K562 (cell line): ENCODE measurements around the gene ITIH3. TPM values are rescaled to one million over a fixed set of nuclear protein-coding genes. Genes with fewer than 3 reads are reported as not detected.

Experiments used
- ATAC-seq: fragments of 200-7000 bp; cut with Tn5 transposase; 3 replicates; pipeline ENCODE4 v1.9.1; 2020; ENCODE audit warnings: moderate library complexity
- BruUV-seq: library from RNA; stranded (reverse); fragments of 400-500 nt; replicated peaks from 2 replicates; lab custom pipeline; 2021; lab: Mats Ljungman, UMichigan
- CTCF ChIA-PET: fragments of 300-600 bp; formaldehyde crosslinking; extraction: SDS; loops from one replicate; lab custom pipeline; 2021; ENCODE audit warnings: low intra/inter-chr PET ratio; lab: Yijun Ruan, JAX
- POLR2A ChIA-PET: fragments of 300-600, 350-650 bp; sonication (Branson Sonifier 250); formaldehyde crosslinking; extraction: SDS; loops from one replicate; lab custom pipeline; 2021; ENCODE audit warnings: antibody characterized with exemption, inconsistent platforms; lab: Yijun Ruan, JAX
- DNase-seq, 4 experiments: peaks; one replicate each; pipeline versions ENCODE4 v3.0.0 to v3.0.0-alpha.2; 2011 to 2018; ENCODE audit warnings: low spot score in 3 of 4, mixed read lengths in 3 of 4; ENCODE audit errors: extremely low read depth in 1 of 4
- FAIRE-seq: peaks from 2 replicates; lab custom pipeline; 2011; peaks lifted over from hg19 to GRCh38; lab: Jason Lieb, UNC
- H2AFZ ChIP-seq: 2 replicates; pipeline ENCODE4 v1.6.0; 2011; ENCODE audit warnings: low read depth, low read length, control low read depth, inconsistent platforms
- H3K27ac ChIP-seq: fragments of 200-600 bp; 3 replicates; pipeline ENCODE4 v1.8.0; 2011; ENCODE audit warnings: low read depth, mild to moderate bottlenecking, control low read depth, inconsistent platforms, low read length, moderate library complexity, mixed read lengths; ENCODE audit errors: extremely low read depth
- H3K27me3 ChIP-seq, 2 experiments: fragments of 300-600 bp in 1 of 2; 2 replicates in 1 of 2; 3 replicates in 1 of 2; pipeline versions ENCODE4 v1.6.0 to v1.8.0; 2011; ENCODE audit warnings: inconsistent platforms in 2 of 2, low read length in 2 of 2, mild to moderate bottlenecking in 1 of 2, mixed read lengths in 1 of 2, moderate library complexity in 1 of 2; ENCODE audit not compliant: control insufficient read depth in 2 of 2, insufficient read depth in 2 of 2
- H3K36me3 ChIP-seq: fragments of 300-600 bp; 3 replicates; pipeline ENCODE4 v1.8.0; 2011; ENCODE audit warnings: mild to moderate bottlenecking, low read length, inconsistent platforms; ENCODE audit not compliant: control insufficient read depth, insufficient read depth
- H3K4me1 ChIP-seq, 2 experiments: fragments of 200-600 bp in 1 of 2; replicated peaks in 1 of 2; 2 replicates in 1 of 2; 3 replicates in 1 of 2; pipeline versions ENCODE4 v1.5.1 to v1.8.0; 2011; ENCODE audit warnings: inconsistent platforms in 2 of 2, low read length in 2 of 2, mild to moderate bottlenecking in 1 of 2, mixed read lengths in 1 of 2, moderate library complexity in 1 of 2; ENCODE audit not compliant: control insufficient read depth in 2 of 2, insufficient read depth in 2 of 2
- H3K4me2 ChIP-seq: 2 replicates; pipeline ENCODE4 v1.6.1; 2011; ENCODE audit warnings: low read length, control low read depth, inconsistent platforms, mixed read lengths; ENCODE audit not compliant: insufficient read depth
- H3K4me3 ChIP-seq: fragments of 200-600 bp; sonication (generic), shearing (Covaris generic); 2 replicates; pipeline ENCODE4 v1.5.1; 2016; ENCODE audit warnings: control low read depth, inconsistent platforms
- H3K79me2 ChIP-seq: fragments of 200-600 bp; 3 replicates; pipeline ENCODE4 v1.8.0; 2011; ENCODE audit warnings: low read length, inconsistent platforms; ENCODE audit not compliant: control insufficient read depth, insufficient read depth
- H3K9ac ChIP-seq, 2 experiments: 2 replicates each; pipeline versions ENCODE4 v1.6.0 to v1.6.1; 2011; ENCODE audit warnings: low read depth in 2 of 2, low read length in 2 of 2, control low read depth in 1 of 2, inconsistent platforms in 1 of 2, mild to moderate bottlenecking in 1 of 2, mixed read lengths in 1 of 2; ENCODE audit not compliant: insufficient read depth in 1 of 2
- H3K9me1 ChIP-seq: one replicate; pipeline ENCODE4 v1.6.0; 2011; ENCODE audit warnings: inconsistent platforms, mild to moderate bottlenecking, low read length, moderate library complexity; ENCODE audit not compliant: control insufficient read depth, insufficient read depth
- H3K9me3 ChIP-seq: replicated peaks from 2 replicates; pipeline ENCODE4 v1.5.1; 2011; ENCODE audit warnings: low read depth, low read length, inconsistent platforms; ENCODE audit not compliant: control insufficient read depth, insufficient read depth
- H4K20me1 ChIP-seq: replicated peaks from 2 replicates; pipeline ENCODE4 v1.6.1; 2011; ENCODE audit warnings: low read length, inconsistent platforms, mixed read lengths; ENCODE audit not compliant: control insufficient read depth, insufficient read depth
- CHD1 ChIP-seq: fragments of 200-600 bp; sonication (generic); IDR thresholded peaks from one replicate; pipeline ENCODE4 v1.6.1; 2012; ENCODE audit warnings: mild to moderate bottlenecking, moderate library complexity, low read length, inconsistent platforms
- CHD7 ChIP-seq: fragments of 200-600 bp; sonication (generic); IDR thresholded peaks from one replicate; pipeline ENCODE4 v1.6.1; 2012; ENCODE audit warnings: mild to moderate bottlenecking, low read depth, low read length, inconsistent platforms
- E2F5 ChIP-seq: sonication (generic); formaldehyde crosslinking; IDR thresholded peaks from 2 replicates; pipeline ENCODE4 v1.8.0; 2022; ENCODE audit warnings: mild to moderate bottlenecking, missing genetic modification reagents
- HMGXB4 ChIP-seq: sonication (generic); formaldehyde crosslinking; IDR thresholded peaks from 2 replicates; pipeline ENCODE4 v1.8.1; 2023; ENCODE audit warnings: mild to moderate bottlenecking, missing genetic modification reagents
- RCOR1 ChIP-seq, 2 experiments: IDR thresholded peaks; 2 replicates each; pipeline ENCODE4 v1.6.1; 2012; ENCODE audit warnings: low read depth in 2 of 2, low read length in 2 of 2, borderline replicate concordance in 1 of 2, improper control_type of control experiment in 1 of 2
- WGBS: fragments of 100-300 bp; shearing (Covaris generic); methylation state at CpG from one replicate; pipeline ENCODE4 v1.1.6; 2016; ENCODE audit warnings: low coverage, mixed read lengths; ENCODE audit not compliant: insufficient coverage; ENCODE audit errors: missing lambda C conversion rate; 5-methylcytosine and 5-hydroxymethylcytosine counted together
- in situ Hi-C: fragments of 300-500 bp; cut with MboI; formaldehyde crosslinking; loops from 4 replicates; pipeline ENCODE4 v1.15.0; 2018; ENCODE audit warnings: inconsistent platforms, mixed read lengths
- intact Hi-C: fragments of 100-400 bp; cut with micrococcal nuclease; formaldehyde crosslinking; loops from 2 replicates; pipeline ENCODE4 v1.14.2; 2022
- polyA plus RNA-seq, 8 experiments: library from polyadenylated mRNA; depleted of rRNA in 4 of 8; stranded (reverse) in 5 of 8; unstranded in 3 of 8; fragments of >200 nt; fragmentation: Nextera tagmentation in 2 of 8; fragmentation: Illumina TruSeq in 1 of 8; extraction: Ambion mirVana in 2 of 8; extraction: Trizol in 1 of 8; gene quantifications; 2 replicates each; pipeline versions ENCODE4 v1.2.1 to v1.2.3, GENCODE V29; 2011 to 2014; ENCODE audit warnings: inconsistent platforms in 1 of 8, missing spikeins in 1 of 8
- total RNA-seq, 7 experiments: library from RNA; depleted of rRNA in 6 of 7; stranded (reverse); fragments of >200 nt in 6 of 7; fragmentation: Illumina TruSeq in 2 of 7; extraction: Trizol in 2 of 7; gene quantifications; 2 replicates each; pipeline versions ENCODE4 v1.2.1 to v1.2.3, GENCODE V29; 2011 to 2021; ENCODE audit warnings: low replicate concordance in 1 of 7

ITIH3 gene
- total and polyA plus RNA-seq, 9 of the 15 experiments (the other 6 are each of a cell fraction or from before 2014, with no cell fraction given), result 0.07 to 0.35 TPM; not detected in 7

- no peak overlapping the region for H3K27ac ChIP-seq
- in situ Hi-C loops, result loop anchor here (10.0 kb wide), 1 partner anchor 225 kb away; no protein-coding TSS in a partner anchor
- no peak overlapping the region for H2AFZ ChIP-seq
- no peak overlapping the region for H3K4me2 ChIP-seq
- POLR2A ChIA-PET, result interaction anchor here (1.1 kb wide), 1 partner anchor 11 kb away, joined by 3 read pairs; no protein-coding TSS in a partner anchor
- 92% methylated on average over 5 of the region's 15 CpGs for WGBS
- ATAC-seq (no peak), DNase-seq (no peak), FAIRE-seq (no peak)
- no peak overlapping the region for H3K9ac ChIP-seq
- no TSS peak for BruUV-seq
- H3K27me3 ChIP-seq, result no peaks in the 10 kb centered on the region
- no peaks in the 10 kb centered on the region for H3K9me1 ChIP-seq
- peaks cover 6% of the 10 kb centered on the region; the same call in 1 of the 3 replicates for H3K36me3 ChIP-seq
- intact Hi-C loops, result loop anchor here (2.0 to 5.0 kb wide), 2 partner anchors 263 to 347 kb away; no protein-coding TSS in a partner anchor
- H3K4me1 ChIP-seq, result no peaks in the 10 kb centered on the region
- H4K20me1 ChIP-seq, result 0 out of 2 replicates have a peak, but pooled peaks cover 7% of the 10 kb centered on the region
- no peaks in the 10 kb centered on the region for H3K79me2 ChIP-seq
- H3K4me3 ChIP-seq, result no peak overlapping the region
- H3K9me3 ChIP-seq, result no peaks in the 10 kb centered on the region
- CTCF ChIA-PET, result no interaction called here
- TF ChIP-seq CHD7, result no peak
- TF ChIP-seq RCOR1 (IDR thresholded peaks at IDR 0.05; ENCODE audit: borderline replicate concordance in 1 of 2, low read depth in 2 of 2, low read length in 2 of 2), result no peak
- TF ChIP-seq HMGXB4 (CRISPR knock-in tag), result no peak
- TF ChIP-seq CHD1, result no peak
- TF ChIP-seq E2F5 (CRISPR knock-in tag), result no peak
Observed at GRCh38 chr3:52849656-52850055, 55.1 kb downstream of the ITIH3 start.
